H9 (cell line): ENCODE data around the gene TMIGD2. TPM values are rescaled to one million over a fixed set of nuclear protein-coding genes. Genes with fewer than 3 reads are reported as not detected.
A peak's percentile ranks its signal among the peaks of the same experiment; 100 is the strongest.

Experiments
- DNase-seq: peaks from one replicate; pipeline ENCODE4 v3.0.0-alpha.2; 2017
- H2AFZ ChIP-seq: one replicate; pipeline ENCODE4 v1.6.1; 2013; ENCODE audit warnings: mild to moderate bottlenecking, low read length, control low read depth, moderate library complexity
- H2AK5ac ChIP-seq: 2 replicates; pipeline ENCODE4 v1.6.1; 2013; ENCODE audit warnings: low read length, control low read depth, mixed read lengths; ENCODE audit not compliant: insufficient read length
- H2BK120ac ChIP-seq: one replicate; pipeline ENCODE4 v1.6.1; 2013; ENCODE audit warnings: low read depth, mild to moderate bottlenecking, low read length, control low read depth, inconsistent platforms; ENCODE audit not compliant: poor library complexity, severe bottlenecking
- H2BK12ac ChIP-seq: 2 replicates; pipeline ENCODE4 v1.6.1; 2013; ENCODE audit warnings: low read length, control low read depth, mixed read lengths, low read depth; ENCODE audit not compliant: insufficient read length
- H2BK15ac ChIP-seq: 2 replicates; pipeline ENCODE4 v1.6.1; 2013; ENCODE audit warnings: low read depth, low read length, control low read depth
- H2BK20ac ChIP-seq: one replicate; pipeline ENCODE4 v1.6.1; 2013; ENCODE audit warnings: low read depth, mild to moderate bottlenecking, low read length, control low read depth, inconsistent platforms; ENCODE audit not compliant: poor library complexity, severe bottlenecking
- H2BK5ac ChIP-seq: 2 replicates; pipeline ENCODE4 v1.6.1; 2013; ENCODE audit warnings: low read length, control low read depth, mixed read lengths; ENCODE audit not compliant: insufficient read length
- H3K14ac ChIP-seq: 2 replicates; pipeline ENCODE4 v1.6.1; 2013; ENCODE audit warnings: low read length, control low read depth; ENCODE audit not compliant: insufficient read depth
- H3K18ac ChIP-seq: 2 replicates; pipeline ENCODE4 v1.6.1; 2013; ENCODE audit warnings: low read depth, mild to moderate bottlenecking, mixed read lengths, low read length, control low read depth; ENCODE audit not compliant: insufficient read length
- H3K23ac ChIP-seq: 2 replicates; pipeline ENCODE4 v1.6.1; 2013; ENCODE audit warnings: low read length, control low read depth, mixed read lengths, low read depth; ENCODE audit not compliant: insufficient read length
- H3K23me2 ChIP-seq: 2 replicates; pipeline ENCODE4 v1.6.1; 2013; ENCODE audit warnings: low read depth, mild to moderate bottlenecking, mixed read lengths, low read length, control low read depth; ENCODE audit not compliant: insufficient read length, poor library complexity, severe bottlenecking
- H3K27ac ChIP-seq: 2 replicates; pipeline ENCODE4 v1.5.1; 2013; ENCODE audit warnings: low read length, control low read depth, mixed read lengths, low read depth; ENCODE audit not compliant: insufficient read length
- H3K27me3 ChIP-seq: 2 replicates; pipeline ENCODE4 v1.6.1; 2013; ENCODE audit warnings: low read length, control low read depth, inconsistent platforms; ENCODE audit not compliant: insufficient read depth
- H3K4ac ChIP-seq: 2 replicates; pipeline ENCODE4 v1.6.1; 2013; ENCODE audit warnings: low read depth, mild to moderate bottlenecking, control low read depth, inconsistent platforms, low read length, moderate library complexity
- H3K4me1 ChIP-seq: 2 replicates; pipeline ENCODE4 v1.6.1; 2013; ENCODE audit warnings: low read length, control low read depth, inconsistent platforms; ENCODE audit not compliant: insufficient read depth
- H3K4me2 ChIP-seq: 2 replicates; pipeline ENCODE4 v1.6.1; 2013; ENCODE audit warnings: low read length, control low read depth, mixed read lengths; ENCODE audit not compliant: insufficient read length, insufficient read depth
- H3K56ac ChIP-seq: 2 replicates; pipeline ENCODE4 v1.6.1; 2013; ENCODE audit warnings: low read depth, mild to moderate bottlenecking, mixed read lengths, low read length, control low read depth; ENCODE audit not compliant: insufficient read length
- H3K79me1 ChIP-seq: 2 replicates; pipeline ENCODE4 v1.6.1; 2013; ENCODE audit warnings: low read depth, mild to moderate bottlenecking, moderate library complexity, low read length, control low read depth, inconsistent platforms; ENCODE audit not compliant: insufficient read depth, poor library complexity, severe bottlenecking
- H3K79me2 ChIP-seq: 2 replicates; pipeline ENCODE4 v1.6.1; 2013; ENCODE audit warnings: low read length, control low read depth, inconsistent platforms; ENCODE audit not compliant: insufficient read depth
- H3K9ac ChIP-seq: 2 replicates; pipeline ENCODE4 v1.6.1; 2013; ENCODE audit warnings: low read length, control low read depth, mixed read lengths; ENCODE audit not compliant: insufficient read length; ENCODE audit errors: extremely low read depth
- H3K9me3 ChIP-seq: one replicate; pipeline ENCODE4 v1.6.1; 2013; ENCODE audit warnings: low read depth, low read length, inconsistent platforms; ENCODE audit not compliant: control insufficient read depth
- H3T11ph ChIP-seq: one replicate; pipeline ENCODE4 v1.6.1; 2013; ENCODE audit warnings: mild to moderate bottlenecking, low read length, control low read depth, inconsistent platforms
- H4K20me1 ChIP-seq: one replicate; pipeline ENCODE4 v1.6.1; 2013; ENCODE audit not compliant: control insufficient read depth, insufficient read length, insufficient read depth
- H4K5ac ChIP-seq: 2 replicates; pipeline ENCODE4 v1.6.1; 2013; ENCODE audit warnings: low read depth, mild to moderate bottlenecking, mixed read lengths, low read length, control low read depth; ENCODE audit not compliant: insufficient read length
- H4K8ac ChIP-seq: replicated peaks from 2 replicates; pipeline ENCODE4 v1.6.1; 2013; ENCODE audit warnings: low read length, control low read depth, mixed read lengths, low read depth; ENCODE audit not compliant: insufficient read length
- H4K91ac ChIP-seq: 2 replicates; pipeline ENCODE4 v1.6.1; 2013; ENCODE audit warnings: low read depth, mild to moderate bottlenecking, moderate library complexity, mixed read lengths, low read length, control low read depth; ENCODE audit not compliant: insufficient read length
- H3K27ac Mint-ChIP-seq, 3 experiments: 2 replicates in 2 of 3; 3 replicates in 1 of 3; pipeline ENCODE4 v1.8.0; 2020 to 2021; ENCODE audit warnings: mixed read lengths in 3 of 3, mild to moderate bottlenecking in 1 of 3, moderate library complexity in 1 of 3
- H3K27me3 Mint-ChIP-seq: 2 replicates; pipeline ENCODE4 v1.8.0; 2021; ENCODE audit warnings: low read depth, mild to moderate bottlenecking, moderate library complexity, mixed read lengths
- H3K36me3 Mint-ChIP-seq, 3 experiments: 2 replicates in 2 of 3; 3 replicates in 1 of 3; pipeline ENCODE4 v1.8.0; 2020 to 2021; ENCODE audit warnings: low read depth in 3 of 3, mixed read lengths in 3 of 3; ENCODE audit not compliant: insufficient read depth in 1 of 3
- H3K4me1 Mint-ChIP-seq, 2 experiments: 2 replicates each; pipeline ENCODE4 v1.8.0; 2020; ENCODE audit warnings: mixed read lengths in 2 of 2
- H3K4me3 Mint-ChIP-seq, 2 experiments: 2 replicates in 1 of 2; 3 replicates in 1 of 2; pipeline ENCODE4 v1.8.0; 2020 to 2021; ENCODE audit warnings: mild to moderate bottlenecking in 2 of 2, mixed read lengths in 2 of 2, moderate library complexity in 1 of 2
- H3K9me3 Mint-ChIP-seq, 2 experiments: 2 replicates in 1 of 2; 3 replicates in 1 of 2; pipeline ENCODE4 v1.8.0; 2020; ENCODE audit warnings: mild to moderate bottlenecking in 2 of 2, mixed read lengths in 2 of 2, moderate library complexity in 1 of 2
- WGBS: extraction: QIAGEN DNeasy Blood & Tissue Kit; methylation state at CpG from one replicate; pipeline ENCODE4 v1.1.7; 2013; ENCODE audit warnings: missing lambda C conversion rate, low lambda C conversion rate, mixed read lengths; ENCODE audit not compliant: insufficient read length; ENCODE audit errors: extremely low coverage; 5-methylcytosine and 5-hydroxymethylcytosine counted together
- total RNA-seq: library from RNA; stranded (reverse); gene quantifications from 2 replicates; pipeline ENCODE4 v1.2.1, GENCODE V29; 2021
- TF ChIP-seq, protein P1 (sequence below): fragments of 200-600 bp; sonication (generic); conservative IDR thresholded peaks from 3 replicates; pipeline ENCODE4 v1.8.0; 2021; ENCODE audit warnings: antibody characterized with exemption, mild to moderate bottlenecking

Gene TMIGD2
- total RNA-seq, 1 experiment from 2014 or later, result 0.26 TPM

DNA sequence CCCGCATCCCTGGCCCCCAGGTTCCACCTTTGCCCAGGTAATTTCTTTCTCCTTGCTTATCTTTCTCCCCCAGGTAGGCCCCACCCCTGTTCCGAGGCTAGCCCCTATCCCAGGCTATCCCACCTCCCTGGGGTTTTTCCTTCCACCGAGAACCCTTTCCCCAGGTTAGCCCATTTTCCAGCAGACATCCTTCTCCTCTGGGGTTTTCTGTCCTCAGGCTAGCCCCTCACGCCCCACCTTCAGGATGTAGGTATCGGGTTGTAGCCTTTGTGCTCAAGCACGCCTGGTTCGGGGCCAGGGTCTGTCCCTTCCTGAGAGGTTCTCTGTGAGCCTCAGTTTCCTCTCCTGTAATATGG, 3.0 kb upstream of the TMIGD2 start:
- H3K56ac ChIP-seq, result no peak overlapping the region
- H2BK15ac ChIP-seq, result no peak overlapping the region
- Mint-ChIP-seq H3K27me3 (peaks cover 10% of the 10 kb centered on the region), H3K4me1 (peaks cover 10 to 20% of the 10 kb centered on the region in 2 experiments), H3K4me3 (peak overlapping the region; percentile 64 to 76), H3K27ac (no peak overlapping the region), H3K36me3 (peaks cover 16 to 43% (median 36%) of the 10 kb centered on the region in 3 experiments; a peak in 6 of 7 replicates), H3K9me3 (no peaks in the 10 kb centered on the region; a peak in 2 of 5 replicates)
- no peak overlapping the region for H2AK5ac ChIP-seq
- H4K5ac ChIP-seq, result no peak overlapping the region
- no peaks in the 10 kb centered on the region for H3K4me1 ChIP-seq
- TF ChIP-seq, protein P1, sequence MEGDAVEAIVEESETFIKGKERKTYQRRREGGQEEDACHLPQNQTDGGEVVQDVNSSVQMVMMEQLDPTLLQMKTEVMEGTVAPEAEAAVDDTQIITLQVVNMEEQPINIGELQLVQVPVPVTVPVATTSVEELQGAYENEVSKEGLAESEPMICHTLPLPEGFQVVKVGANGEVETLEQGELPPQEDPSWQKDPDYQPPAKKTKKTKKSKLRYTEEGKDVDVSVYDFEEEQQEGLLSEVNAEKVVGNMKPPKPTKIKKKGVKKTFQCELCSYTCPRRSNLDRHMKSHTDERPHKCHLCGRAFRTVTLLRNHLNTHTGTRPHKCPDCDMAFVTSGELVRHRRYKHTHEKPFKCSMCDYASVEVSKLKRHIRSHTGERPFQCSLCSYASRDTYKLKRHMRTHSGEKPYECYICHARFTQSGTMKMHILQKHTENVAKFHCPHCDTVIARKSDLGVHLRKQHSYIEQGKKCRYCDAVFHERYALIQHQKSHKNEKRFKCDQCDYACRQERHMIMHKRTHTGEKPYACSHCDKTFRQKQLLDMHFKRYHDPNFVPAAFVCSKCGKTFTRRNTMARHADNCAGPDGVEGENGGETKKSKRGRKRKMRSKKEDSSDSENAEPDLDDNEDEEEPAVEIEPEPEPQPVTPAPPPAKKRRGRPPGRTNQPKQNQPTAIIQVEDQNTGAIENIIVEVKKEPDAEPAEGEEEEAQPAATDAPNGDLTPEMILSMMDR, result no peak
- H3K4me2 ChIP-seq, result peak overlapping the region; percentile 5
- no peak overlapping the region for H2BK20ac ChIP-seq
- H3K79me2 ChIP-seq, result no peaks in the 10 kb centered on the region
- H4K8ac ChIP-seq, result no peak overlapping the region
- no peak overlapping the region for H3K18ac ChIP-seq
- H3K27me3 ChIP-seq, result no peaks in the 10 kb centered on the region
- DNase-seq, result no peak
- no peak overlapping the region for H4K91ac ChIP-seq
- H2AFZ ChIP-seq, result no peak overlapping the region
- H3K14ac ChIP-seq, result no peak overlapping the region
- H4K20me1 ChIP-seq, result no peaks in the 10 kb centered on the region
- H2BK120ac ChIP-seq, result no peak overlapping the region
- WGBS, result no CpG with 5 or more reads among the region's 7 CpGs
- H3K9me3 ChIP-seq, result no peaks in the 10 kb centered on the region
- H3T11ph ChIP-seq, result no peak overlapping the region
- no peaks in the 10 kb centered on the region for H3K79me1 ChIP-seq
- no peak overlapping the region for H3K9ac ChIP-seq
- no peak overlapping the region for H3K23ac ChIP-seq
- no peak overlapping the region for H3K4ac ChIP-seq
- H3K23me2 ChIP-seq, result no peaks in the 10 kb centered on the region
- H2BK5ac ChIP-seq, result no peak overlapping the region
- no peak overlapping the region for H2BK12ac ChIP-seq
- no peak overlapping the region for H3K27ac ChIP-seq
